Measurements from ENCODE around the gene TERB1. TPM values are rescaled to one million over a fixed set of nuclear protein-coding genes. Genes with fewer than 3 reads are reported as not detected.

The TERB1 gene
- total RNA-seq, 2 donors from 2014 or later = not detected

DNA sequence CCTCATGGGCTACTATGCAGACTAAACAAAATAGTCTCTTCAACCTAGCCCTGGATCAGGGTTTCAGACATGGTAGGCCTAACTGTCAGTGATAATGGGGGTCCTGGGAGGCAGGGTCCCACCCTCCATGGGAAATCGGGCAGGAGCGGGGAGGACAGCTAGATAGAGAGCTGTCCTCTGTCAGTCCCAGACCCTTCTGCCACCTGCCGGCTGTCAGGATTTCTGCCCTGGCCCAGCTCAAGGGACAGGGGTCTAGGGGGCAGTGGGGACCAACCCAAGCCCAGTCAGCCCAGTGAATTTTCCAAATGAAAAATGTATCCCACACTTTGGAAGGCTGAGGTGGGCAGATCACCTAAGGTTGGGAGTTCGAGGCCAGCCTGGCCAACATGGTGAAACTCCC is 48.2 kb upstream of the TERB1 start:
- Histone ChIP-seq H3K36me3 (ENCODE audit: control insufficient read depth, insufficient read depth, low read length) (no peaks in the 10 kb centered on the region), H3K4me1 (ENCODE audit: control insufficient read depth, insufficient read depth, low read length) (no peaks in the 10 kb centered on the region), H3K9me3 (ENCODE audit: control insufficient read depth, low read length) (no peaks in the 10 kb centered on the region), H3K9ac (ENCODE audit: extremely low read depth, low read length, poor library complexity, severe bottlenecking) (no peak overlapping the region), H3K4me3 (ENCODE audit: low read length) (no peak overlapping the region), H3K27me3 (ENCODE audit: control insufficient read depth, insufficient read depth, low read length, poor library complexity, severe bottlenecking) (peaks cover 42% of the 10 kb centered on the region), H3K27ac (ENCODE audit: low read depth, low read length) (no peak overlapping the region)
- 80 to 82% methylated on average over 3 to 4 of the region's 4 CpGs for WGBS, 2 experiments (ENCODE audit: insufficient coverage in 1 of 2, insufficient read length in 1 of 2)
- H3K27ac Mint-ChIP-seq = no peak overlapping the region
- H3K36me3 Mint-ChIP-seq (ENCODE audit: low read depth) = no peaks in the 10 kb centered on the region
- no peaks in the 10 kb centered on the region for H3K9me3 Mint-ChIP-seq
- TF ChIP-seq, protein P1, sequence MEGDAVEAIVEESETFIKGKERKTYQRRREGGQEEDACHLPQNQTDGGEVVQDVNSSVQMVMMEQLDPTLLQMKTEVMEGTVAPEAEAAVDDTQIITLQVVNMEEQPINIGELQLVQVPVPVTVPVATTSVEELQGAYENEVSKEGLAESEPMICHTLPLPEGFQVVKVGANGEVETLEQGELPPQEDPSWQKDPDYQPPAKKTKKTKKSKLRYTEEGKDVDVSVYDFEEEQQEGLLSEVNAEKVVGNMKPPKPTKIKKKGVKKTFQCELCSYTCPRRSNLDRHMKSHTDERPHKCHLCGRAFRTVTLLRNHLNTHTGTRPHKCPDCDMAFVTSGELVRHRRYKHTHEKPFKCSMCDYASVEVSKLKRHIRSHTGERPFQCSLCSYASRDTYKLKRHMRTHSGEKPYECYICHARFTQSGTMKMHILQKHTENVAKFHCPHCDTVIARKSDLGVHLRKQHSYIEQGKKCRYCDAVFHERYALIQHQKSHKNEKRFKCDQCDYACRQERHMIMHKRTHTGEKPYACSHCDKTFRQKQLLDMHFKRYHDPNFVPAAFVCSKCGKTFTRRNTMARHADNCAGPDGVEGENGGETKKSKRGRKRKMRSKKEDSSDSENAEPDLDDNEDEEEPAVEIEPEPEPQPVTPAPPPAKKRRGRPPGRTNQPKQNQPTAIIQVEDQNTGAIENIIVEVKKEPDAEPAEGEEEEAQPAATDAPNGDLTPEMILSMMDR (conservative IDR thresholded peaks at IDR 0.05) = peak; percentile 54
- peak; percentile 62 for DNase-seq
- no peaks in the 10 kb centered on the region for H3K4me1 Mint-ChIP-seq
- no peak overlapping the region for H3K4me3 Mint-ChIP-seq
- H3K27me3 Mint-ChIP-seq (ENCODE audit: insufficient read depth) = peaks cover 43% of the 10 kb centered on the region

DNA sequence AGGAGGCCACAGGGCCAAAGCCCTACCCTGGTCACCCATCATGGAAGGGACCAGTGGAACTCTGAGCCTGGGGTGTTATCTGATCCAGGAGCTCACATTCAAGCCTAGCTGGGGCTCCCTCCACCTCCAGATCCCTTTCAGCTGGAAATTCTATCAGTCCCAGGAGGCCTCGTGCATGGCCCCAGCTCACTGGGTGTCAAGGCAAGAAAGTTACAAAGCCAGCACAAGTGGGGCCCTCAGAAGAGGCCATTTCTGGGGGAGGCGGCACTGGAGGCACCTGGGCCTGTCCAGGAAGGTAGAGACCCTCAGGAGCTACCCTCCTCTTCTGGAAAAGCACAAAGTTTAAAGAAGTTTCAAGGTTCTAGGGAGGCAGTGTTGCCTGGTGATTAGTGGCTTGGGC is 47.6 kb upstream of the TERB1 start:
- Histone ChIP-seq H3K4me1 (ENCODE audit: control insufficient read depth, insufficient read depth, low read length) (no peaks in the 10 kb centered on the region), H3K9me3 (ENCODE audit: control insufficient read depth, low read length) (no peaks in the 10 kb centered on the region), H3K4me3 (ENCODE audit: low read length) (no peak overlapping the region), H3K9ac (ENCODE audit: extremely low read depth, low read length, poor library complexity, severe bottlenecking) (no peak overlapping the region), H3K27ac (ENCODE audit: low read depth, low read length) (no peak overlapping the region), H3K27me3 (ENCODE audit: control insufficient read depth, insufficient read depth, low read length, poor library complexity, severe bottlenecking) (peaks cover 47% of the 10 kb centered on the region), H3K36me3 (ENCODE audit: control insufficient read depth, insufficient read depth, low read length) (no peaks in the 10 kb centered on the region)
- Mint-ChIP-seq H3K9me3 (no peaks in the 10 kb centered on the region), H3K4me3 (no peak overlapping the region), H3K36me3 (ENCODE audit: low read depth) (no peaks in the 10 kb centered on the region), H3K27me3 (ENCODE audit: insufficient read depth) (peaks cover 47% of the 10 kb centered on the region), H3K27ac (no peak overlapping the region), H3K4me1 (peaks cover under 1% of the 10 kb centered on the region)
- WGBS, 2 experiments (ENCODE audit: insufficient coverage in 1 of 2, insufficient read length in 1 of 2) = 79 to 83% methylated on average over 2 of the region's 2 CpGs
- TF ChIP-seq, protein P1 (conservative IDR thresholded peaks at IDR 0.05) = no peak
- peak; percentile 27 for DNase-seq

DNA sequence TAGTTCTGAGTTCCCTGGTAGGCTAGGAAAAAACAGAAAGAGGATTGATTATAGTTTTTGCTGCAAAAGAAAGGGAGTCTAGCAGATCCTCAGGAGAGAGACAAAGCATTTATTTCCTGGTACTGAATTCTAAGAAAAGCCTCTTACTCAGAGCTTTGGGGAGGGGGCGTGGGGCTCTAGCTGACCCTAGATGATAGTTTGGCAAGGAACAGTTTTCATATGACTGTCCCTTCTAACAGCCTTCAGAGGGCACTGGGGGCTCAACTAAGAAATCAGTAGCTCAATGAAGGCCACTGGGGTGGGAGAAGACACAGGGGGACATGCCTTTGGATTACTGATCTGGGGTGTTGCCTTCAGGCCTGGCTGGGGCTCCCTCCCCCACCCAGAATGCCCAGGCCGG is 46.8 kb upstream of the TERB1 start:
- H3K27me3 Mint-ChIP-seq (ENCODE audit: insufficient read depth) = peaks cover 56% of the 10 kb centered on the region
- peaks cover 56% of the 10 kb centered on the region for H3K27me3 ChIP-seq (ENCODE audit: control insufficient read depth, insufficient read depth, low read length, poor library complexity, severe bottlenecking)

More for the DNA sequence above, 46.8 kb upstream of the TERB1 start:
- WGBS, 2 experiments (ENCODE audit: insufficient coverage in 1 of 2, insufficient read length in 1 of 2) = 80 to 86% methylated on average over 1 to 2 of the region's 2 CpGs
- H3K9ac ChIP-seq (ENCODE audit: extremely low read depth, low read length, poor library complexity, severe bottlenecking) = no peak overlapping the region
- H3K4me3 ChIP-seq (ENCODE audit: low read length) = no peak overlapping the region
- H3K27ac Mint-ChIP-seq = no peak overlapping the region
- no peaks in the 10 kb centered on the region for H3K9me3 Mint-ChIP-seq
- H3K9me3 ChIP-seq (ENCODE audit: control insufficient read depth, low read length) = no peaks in the 10 kb centered on the region
- H3K4me3 Mint-ChIP-seq = no peak overlapping the region
- H3K27ac ChIP-seq (ENCODE audit: low read depth, low read length) = no peak overlapping the region
- no peaks in the 10 kb centered on the region for H3K36me3 Mint-ChIP-seq (ENCODE audit: low read depth)
- no peak for DNase-seq
- TF ChIP-seq, protein P1 (conservative IDR thresholded peaks at IDR 0.05) = no peak
- H3K4me1 ChIP-seq (ENCODE audit: control insufficient read depth, insufficient read depth, low read length) = no peaks in the 10 kb centered on the region
- peaks cover 2% of the 10 kb centered on the region for H3K4me1 Mint-ChIP-seq
- no peaks in the 10 kb centered on the region for H3K36me3 ChIP-seq (ENCODE audit: control insufficient read depth, insufficient read depth, low read length)
